ENCODE results near the gene SCIN.

Gene SCIN

GRCh38 chr7:12565873-12566272 lies 4.6 kb upstream of the SCIN start:
- in situ Hi-C loops (cut with MboI; ENCODE audit: low sequenced_read_pairs), result no loop called here

DNA sequence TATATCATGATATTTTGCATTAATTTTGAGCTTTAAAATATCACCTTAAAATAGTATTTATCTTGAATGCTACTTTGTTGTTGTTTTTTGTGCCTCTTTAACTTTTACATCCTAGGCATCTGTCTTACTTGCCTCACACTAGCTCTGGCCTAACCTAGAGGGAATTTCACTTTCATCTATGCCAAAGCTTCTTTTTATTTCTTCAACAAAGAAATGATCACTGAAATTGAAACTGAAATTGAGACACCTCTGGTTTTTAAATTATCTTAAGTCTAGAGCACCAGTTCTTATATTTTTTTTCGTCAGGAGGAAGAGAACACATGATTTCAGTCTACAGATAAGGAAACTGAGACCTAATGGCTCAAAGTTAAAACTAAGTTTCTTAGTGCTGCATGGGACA lies 3.5 kb upstream of the SCIN start:
- in situ Hi-C loops (cut with MboI; ENCODE audit: low sequenced_read_pairs), result no loop called here

DNA sequence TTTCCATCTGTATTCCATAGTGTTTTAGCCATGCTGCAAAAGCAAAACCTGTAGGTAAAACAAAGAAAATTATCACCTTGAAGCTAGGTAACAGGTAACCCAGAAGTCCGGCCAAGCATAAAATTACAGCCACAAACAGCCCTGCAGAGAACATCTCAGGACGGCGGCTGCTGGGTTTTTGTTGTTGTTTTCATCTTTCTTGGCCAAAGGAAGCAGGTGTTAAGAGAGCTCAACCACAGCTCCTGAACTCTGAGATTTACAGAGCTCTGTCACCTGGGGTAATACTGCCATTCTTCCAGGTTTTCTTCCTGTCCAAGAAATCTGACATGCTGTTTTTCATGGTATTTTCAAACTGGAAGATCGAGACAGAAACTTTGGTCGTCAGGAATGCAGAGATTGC lies 847 bp upstream of the SCIN start:
- in situ Hi-C loops (cut with MboI; ENCODE audit: low sequenced_read_pairs), result no loop called here

DNA sequence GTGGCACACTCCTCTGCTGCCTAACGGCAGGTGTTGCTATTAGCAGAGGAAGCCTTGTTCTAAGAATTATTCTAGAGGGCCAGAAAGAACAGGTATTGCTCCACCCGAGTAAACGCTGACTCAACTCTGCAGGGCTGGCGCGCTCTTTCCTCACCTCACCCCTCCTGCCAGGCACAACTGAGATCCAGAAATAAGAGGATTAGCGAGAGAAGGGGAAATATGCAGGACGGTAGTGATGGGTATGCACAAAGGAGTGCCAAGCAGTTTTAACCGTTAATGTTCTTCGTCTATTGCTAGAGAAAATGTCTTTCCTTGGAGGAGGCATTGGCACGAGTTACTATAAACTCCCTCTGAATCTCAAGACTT lies 369 bp upstream of the SCIN start:
- in situ Hi-C loops (cut with MboI; ENCODE audit: low sequenced_read_pairs), result no loop called here

DNA sequence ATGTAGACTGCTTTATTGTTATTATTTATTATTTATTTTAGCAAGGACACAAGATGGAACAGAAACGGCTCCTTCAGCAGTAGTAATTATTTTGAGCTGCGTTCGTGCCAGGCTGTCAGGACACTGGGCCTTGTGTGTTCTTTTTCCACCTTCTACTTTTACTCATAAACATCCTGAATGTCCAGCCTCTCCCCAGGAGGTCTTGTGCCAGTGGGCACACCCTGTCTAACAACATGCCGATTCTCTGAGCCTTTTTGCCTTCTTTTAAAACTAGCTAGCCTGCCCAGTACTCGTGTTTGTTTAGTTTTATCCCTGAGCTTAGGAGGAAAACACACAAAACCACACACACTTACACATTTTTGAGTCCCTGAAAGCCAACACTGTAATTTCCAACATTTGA lies 1.2 kb downstream of the SCIN start:
- in situ Hi-C loops (cut with MboI; ENCODE audit: low sequenced_read_pairs), result no loop called here

DNA sequence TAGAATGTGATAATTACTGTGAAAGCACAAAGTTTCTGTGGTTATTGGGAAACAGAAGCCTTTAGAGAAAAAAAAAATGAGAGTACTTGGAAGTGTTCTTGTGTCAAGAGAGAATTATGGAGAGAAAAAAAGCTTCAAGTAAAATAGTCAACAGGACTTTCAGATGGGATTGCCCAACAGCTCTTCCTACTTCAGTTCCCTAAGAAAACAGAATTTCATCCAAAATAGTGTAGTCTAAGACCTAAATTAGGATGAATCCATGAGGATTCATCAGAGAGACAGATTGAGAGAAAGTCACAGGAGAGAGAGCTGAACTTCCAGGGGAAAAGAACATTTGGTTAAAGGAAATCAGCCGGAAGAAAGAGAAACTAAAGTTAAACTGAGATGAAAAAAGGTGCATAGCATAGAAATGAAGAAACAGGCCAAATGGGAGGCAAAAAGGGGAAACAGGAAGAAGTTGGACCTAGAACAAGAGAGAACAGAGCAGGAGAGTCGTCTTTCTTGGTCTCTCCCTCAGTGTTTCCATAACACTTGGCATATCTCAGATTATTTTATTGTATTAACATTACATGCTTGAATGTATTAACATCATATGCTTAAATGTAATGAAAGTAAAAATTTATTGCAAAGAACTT lies 2.5 kb downstream of the SCIN start:
- in situ Hi-C loops (cut with MboI; ENCODE audit: low sequenced_read_pairs), result no loop called here

- in situ Hi-C loops (cut with MboI; ENCODE audit: low sequenced_read_pairs), result no loop called here
Measured at GRCh38 chr7:12573885-12574284, 3.4 kb downstream of the SCIN start.

DNA sequence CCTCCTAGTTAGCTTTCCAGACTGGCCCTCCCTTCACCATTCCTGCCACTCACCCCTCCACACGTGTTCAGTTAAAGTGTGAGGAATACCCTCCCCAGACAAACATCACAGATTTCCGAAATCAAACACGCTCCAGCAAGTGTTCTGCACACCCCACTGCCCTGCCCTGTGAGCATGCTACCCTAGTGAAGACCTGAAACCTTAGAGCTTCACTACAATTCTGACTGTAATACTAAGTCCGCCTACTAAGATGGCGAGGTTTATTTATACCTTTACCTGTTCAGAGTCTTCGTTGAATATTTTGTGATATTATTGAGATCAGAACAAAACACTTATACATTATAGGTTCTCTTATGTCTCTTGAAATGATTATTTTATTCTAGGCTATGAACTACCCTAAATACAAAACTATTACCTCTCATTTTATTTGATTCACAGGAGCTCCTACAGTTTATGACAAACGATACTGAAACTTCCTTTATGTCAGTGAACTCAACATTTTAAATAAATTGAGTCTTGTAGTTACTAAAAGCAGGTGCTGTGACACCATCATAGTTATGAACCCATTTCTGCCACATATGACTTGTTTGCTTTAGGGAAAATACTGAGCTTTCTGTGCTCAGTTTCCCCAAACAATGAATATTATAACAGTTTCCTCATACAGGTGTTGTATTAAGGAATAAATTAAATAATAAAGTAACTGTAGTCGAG lies 8.6 kb downstream of the SCIN start:
- in situ Hi-C loops (cut with MboI; ENCODE audit: low sequenced_read_pairs), result no loop called here

DNA sequence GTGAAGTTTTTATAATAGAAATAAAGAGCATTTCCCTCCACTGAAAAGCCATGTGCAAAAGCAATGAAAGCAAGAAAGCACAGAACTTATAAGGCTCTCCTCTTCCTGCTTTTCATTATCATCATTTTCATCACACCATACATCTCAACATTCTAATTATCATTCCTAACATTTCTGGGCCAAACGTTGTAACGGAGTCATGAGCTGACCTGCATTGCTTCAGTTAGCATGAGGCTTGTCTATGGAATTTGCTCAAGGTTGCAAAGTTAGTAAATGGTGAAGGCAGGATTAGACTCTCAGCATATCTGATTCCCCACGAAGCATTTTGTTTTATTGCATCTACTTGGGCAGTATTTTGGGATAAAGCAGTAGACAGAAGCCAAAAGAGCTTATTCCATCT lies 11.4 kb downstream of the SCIN start:
- in situ Hi-C loops (cut with MboI; ENCODE audit: low sequenced_read_pairs), result no loop called here

DNA sequence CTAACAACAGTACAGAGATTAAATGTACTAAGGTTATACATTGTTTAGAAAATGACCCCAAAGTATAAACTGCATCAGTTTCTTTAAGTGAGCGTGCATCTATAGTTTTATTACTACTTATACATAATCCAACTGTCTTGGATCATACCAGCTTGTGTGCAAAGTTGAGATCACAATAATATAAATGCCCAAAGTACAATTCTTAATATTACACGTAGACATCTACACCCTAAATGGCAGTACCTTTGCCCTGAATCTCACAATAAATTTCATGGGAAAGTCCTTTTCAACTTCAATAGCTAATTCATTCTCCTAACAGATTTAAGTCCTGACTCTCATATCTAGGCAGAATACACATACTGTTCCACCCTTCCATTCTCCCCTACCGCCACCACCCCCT lies 11.8 kb downstream of the SCIN start:
- in situ Hi-C loops (cut with MboI; ENCODE audit: low sequenced_read_pairs), result no loop called here

GRCh38 chr7:12583176-12583575 lies 12.7 kb downstream of the SCIN start:
- in situ Hi-C loops (cut with MboI; ENCODE audit: low sequenced_read_pairs), result no loop called here

DNA sequence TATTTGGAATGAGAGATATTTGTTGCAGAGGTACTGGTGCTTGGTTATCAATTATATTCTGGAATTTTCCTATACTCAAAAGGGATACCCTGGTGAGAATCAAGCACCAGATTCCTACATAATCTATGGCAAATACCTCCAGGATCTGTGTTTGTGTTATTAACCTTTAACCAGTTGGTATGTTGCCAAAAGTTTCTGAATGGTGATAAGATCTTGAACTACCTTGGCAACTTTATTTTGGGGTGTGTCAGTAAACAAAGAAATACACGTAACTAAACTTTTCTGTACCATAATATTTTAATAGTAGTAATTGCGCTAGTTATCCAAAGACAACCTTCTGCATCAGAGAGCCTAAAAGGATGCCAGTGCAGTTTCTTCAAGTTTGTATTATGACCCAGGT lies 13.4 kb downstream of the SCIN start:
- in situ Hi-C loops (cut with MboI; ENCODE audit: low sequenced_read_pairs), result no loop called here

GRCh38 chr7:12584930-12585329 lies 14.4 kb downstream of the SCIN start:
- in situ Hi-C loops (cut with MboI; ENCODE audit: low sequenced_read_pairs), result no loop called here

GRCh38 chr7:12586271-12586670 lies 15.8 kb downstream of the SCIN start:
- in situ Hi-C loops (cut with MboI; ENCODE audit: low sequenced_read_pairs), result no loop called here

DNA sequence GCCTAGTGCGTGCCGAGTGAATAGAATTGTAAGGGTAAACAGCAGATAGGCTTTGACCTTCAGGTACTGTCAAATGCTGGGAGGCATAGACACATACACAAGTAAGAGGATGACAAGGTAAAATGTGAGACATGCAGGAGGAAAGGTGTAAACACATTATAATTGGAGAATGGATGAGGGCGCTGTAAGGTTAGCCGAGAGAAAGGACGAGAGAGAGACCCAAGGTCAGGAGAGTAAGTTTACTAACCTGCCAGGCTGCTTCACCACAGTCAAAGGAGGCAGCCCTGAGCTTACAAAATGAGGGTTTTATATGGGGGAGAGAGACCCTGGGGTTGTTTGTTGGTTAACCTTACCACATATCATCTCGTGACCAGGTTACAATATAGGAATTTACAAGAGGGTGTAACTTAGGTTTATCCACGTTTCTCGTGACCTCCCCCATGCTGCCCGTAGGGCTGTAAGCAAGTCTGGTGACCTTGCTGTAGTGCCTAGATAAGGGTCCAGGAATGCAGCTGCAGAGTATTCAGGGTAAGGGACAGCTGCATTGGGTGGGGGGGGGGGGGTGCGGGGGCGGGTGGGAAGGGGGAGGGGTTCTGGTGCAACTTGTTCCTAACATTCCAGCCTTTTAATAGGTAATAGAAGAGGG lies 17.9 kb downstream of the SCIN start:
- in situ Hi-C loops (cut with MboI; ENCODE audit: low sequenced_read_pairs), result no loop called here

DNA sequence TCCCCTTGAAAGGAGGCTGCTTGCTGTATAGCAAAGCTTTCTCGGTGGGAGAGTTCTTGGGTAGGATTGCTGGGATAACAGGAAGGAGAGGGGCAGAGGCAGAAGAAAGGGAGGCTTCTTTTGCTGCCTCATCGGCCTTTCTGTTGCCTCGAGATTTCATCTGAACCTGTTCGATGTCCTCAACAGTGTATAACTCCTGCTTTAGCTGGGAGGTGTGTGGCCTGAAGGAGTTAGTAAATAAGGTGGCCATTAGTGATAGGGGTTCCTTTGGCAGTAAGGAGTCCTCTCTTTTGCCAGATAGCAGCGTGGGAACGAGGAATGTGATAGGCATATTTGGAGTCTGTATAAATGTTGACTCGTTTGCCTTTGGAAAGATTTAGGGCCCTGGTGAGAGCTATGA lies 20.0 kb downstream of the SCIN start:
- in situ Hi-C loops (cut with MboI; ENCODE audit: low sequenced_read_pairs), result no loop called here

- in situ Hi-C loops (cut with MboI; ENCODE audit: low sequenced_read_pairs), result no loop called here
Measured at GRCh38 chr7:12594122-12594897, 23.8 kb downstream of the SCIN start.

DNA sequence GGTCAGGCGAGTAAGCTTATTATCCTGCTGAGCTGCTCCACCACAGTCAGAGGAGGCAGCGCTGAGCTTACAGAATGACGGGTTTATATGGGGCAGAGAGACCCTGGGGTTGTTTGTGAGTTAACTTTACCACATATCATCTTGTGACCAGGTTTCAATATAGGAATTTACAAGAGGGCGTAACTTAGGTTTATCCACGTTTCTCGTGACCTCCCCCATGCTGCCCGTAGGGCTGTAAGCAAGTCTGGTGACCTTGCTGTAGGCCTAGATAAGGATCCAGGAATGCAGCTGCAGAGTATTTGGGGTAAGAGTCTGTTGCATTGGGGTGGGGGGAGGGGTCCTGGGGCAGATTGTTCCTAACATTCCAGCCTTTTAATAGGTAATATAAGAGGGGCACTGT lies 24.6 kb downstream of the SCIN start:
- in situ Hi-C loops (cut with MboI; ENCODE audit: low sequenced_read_pairs), result no loop called here

GRCh38 chr7:12596225-12596790 lies 25.8 kb downstream of the SCIN start:
- in situ Hi-C loops (cut with MboI; ENCODE audit: low sequenced_read_pairs), result no loop called here

GRCh38 chr7:12601302-12601869 lies 30.9 kb downstream of the SCIN start:
- in situ Hi-C loops (cut with MboI; ENCODE audit: low sequenced_read_pairs), result no loop called here

- in situ Hi-C loops (cut with MboI; ENCODE audit: low sequenced_read_pairs), result no loop called here
Measured at GRCh38 chr7:12607134-12607533, 36.6 kb downstream of the SCIN start.
